Panc1 (cell line): ENCODE results near the gene FAM163A. TPM values are rescaled to one million over a fixed set of nuclear protein-coding genes. Genes with fewer than 3 reads are reported as not detected.

Source experiments
- ATAC-seq: fragments of 200-7000 bp; cut with Tn5 transposase; 2 replicates; pipeline ENCODE4 v1.9.1; 2020; ENCODE audit warnings: mild to moderate bottlenecking, moderate library complexity
- BruUV-seq: library from RNA; stranded (reverse); fragments of 400-500 nt; replicated peaks from 2 replicates; lab custom pipeline; 2021; lab: Mats Ljungman, UMichigan
- CTCF ChIA-PET: fragments of 300-600 bp; sonication (Branson Sonifier 250); formaldehyde crosslinking; loops from one replicate; lab custom pipeline; 2022; ENCODE audit warnings: antibody characterized with exemption; lab: Charles Lee
- POLR2A ChIA-PET: fragments of 300-600 bp; sonication (Branson Sonifier 250); formaldehyde crosslinking; loops from one replicate; lab custom pipeline; 2022; ENCODE audit warnings: antibody characterized with exemption; lab: Charles Lee
- DNase-seq: peaks from one replicate; pipeline ENCODE4 v3.0.0-alpha.2; 2010; ENCODE audit warnings: low read depth, low spot score
- H3K27ac ChIP-seq: 2 replicates; pipeline ENCODE4 v1.5.1; 2011; ENCODE audit warnings: mild to moderate bottlenecking, low read length, inconsistent platforms
- H3K27me3 ChIP-seq: fragments of 200-500 bp; sonication (Bioruptor generic); 2 replicates; pipeline ENCODE4 v1.6.0; 2014; ENCODE audit warnings: low read length, inconsistent platforms; ENCODE audit not compliant: control insufficient read depth, insufficient read depth
- H3K36me3 ChIP-seq: fragments of 200-500 bp; sonication (Bioruptor generic); 2 replicates; pipeline ENCODE4 v1.5.1; 2014; ENCODE audit warnings: inconsistent platforms, mild to moderate bottlenecking, low read length, moderate library complexity; ENCODE audit not compliant: control insufficient read depth, insufficient read depth
- H3K4me1 ChIP-seq: 2 replicates; pipeline ENCODE4 v1.5.1; 2011; ENCODE audit warnings: inconsistent platforms, mild to moderate bottlenecking, low read length, moderate library complexity; ENCODE audit not compliant: control insufficient read depth, insufficient read depth
- H3K4me3 ChIP-seq, 2 experiments: 2 replicates each; pipeline ENCODE4 v1.5.1; 2011 to 2012; ENCODE audit warnings: low read depth in 2 of 2, low read length in 2 of 2, mild to moderate bottlenecking in 2 of 2, inconsistent platforms in 1 of 2, moderate library complexity in 1 of 2
- H3K9me3 ChIP-seq: fragments of 200-500 bp; sonication (Bioruptor generic); 2 replicates; pipeline ENCODE4 v1.5.1; 2014; ENCODE audit warnings: low read depth, mild to moderate bottlenecking, inconsistent platforms, low read length, moderate library complexity; ENCODE audit not compliant: control insufficient read depth, insufficient read depth
- CTCF ChIP-seq: fragments of 450-650 bp; IDR thresholded peaks from 2 replicates; pipeline ENCODE4 v1.5.1; 2017; ENCODE audit warnings: mild to moderate bottlenecking
- POLR2AphosphoS5 ChIP-seq: IDR thresholded peaks from 2 replicates; pipeline ENCODE4 v1.6.1; 2012; ENCODE audit warnings: mild to moderate bottlenecking, low read depth, low read length, moderate library complexity
- REST ChIP-seq, 2 experiments: IDR thresholded peaks; 2 replicates each; pipeline ENCODE4 v1.6.1; 2011 to 2012; ENCODE audit warnings: low read depth in 2 of 2, control low read depth in 1 of 2, low read length in 1 of 2, mild to moderate bottlenecking in 1 of 2, moderate library complexity in 1 of 2; ENCODE audit not compliant: insufficient read depth in 1 of 2
- SIN3A ChIP-seq: IDR thresholded peaks from 2 replicates; pipeline ENCODE4 v1.6.1; 2012; ENCODE audit warnings: low read depth, mild to moderate bottlenecking, low read length, moderate library complexity, borderline replicate concordance; ENCODE audit not compliant: insufficient read depth
- TCF7L2 ChIP-seq: IDR thresholded peaks from 2 replicates; pipeline ENCODE4 v1.6.1; 2011; ENCODE audit warnings: mild to moderate bottlenecking, low read depth, low read length, inconsistent platforms
- in situ Hi-C: cut with HindIII; loops from 2 replicates; pipeline ENCODE4 v1.10.0; 2016; ENCODE audit warnings: low sequenced_read_pairs, low pct_unique_long_range_greater_than_20kb
- intact Hi-C: fragments of 100-400 bp; cut with micrococcal nuclease; formaldehyde crosslinking; loops from one replicate; pipeline ENCODE4 v1.10.0; 2022; ENCODE audit not compliant: unreplicated experiment
- total RNA-seq: library from RNA; stranded (reverse); gene quantifications from one replicate; pipeline ENCODE4 v1.2.1, GENCODE V29; 2021; ENCODE audit not compliant: unreplicated experiment

Gene FAM163A
- total RNA-seq, 1 experiment from 2014 or later: not detected

DNA sequence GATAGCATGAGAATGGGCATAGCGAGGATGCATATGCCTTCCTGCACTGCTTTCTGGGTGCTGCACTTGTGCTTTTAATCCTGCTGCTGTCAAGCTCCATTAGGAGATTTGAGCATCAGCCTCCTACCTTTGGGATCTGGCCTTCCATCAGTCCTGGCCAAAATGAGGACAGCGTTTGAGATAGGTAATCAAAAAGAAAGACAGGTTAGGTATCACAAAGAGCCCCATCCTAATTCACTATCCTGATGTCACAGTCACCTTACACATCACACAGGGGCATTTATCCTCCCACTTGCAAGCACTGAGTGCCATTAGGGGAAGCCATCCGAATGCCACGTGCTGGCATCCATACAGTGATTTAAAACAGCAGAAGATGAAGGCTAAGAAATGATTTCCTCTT lies 13.2 kb upstream of the FAM163A start:
- in situ Hi-C loops (no loop called here), intact Hi-C loops (no loop called here)
- H3K9me3 ChIP-seq: no peaks in the 10 kb centered on the region
- ChIA-PET POLR2A (no interaction called here), CTCF (no interaction called here)
- BruUV-seq: no TSS peak
- H3K27me3 ChIP-seq: peaks cover 11% of the 10 kb centered on the region
- DNase-seq (no peak), ATAC-seq (no peak)
- no peak overlapping the region for H3K4me3 ChIP-seq
- H3K36me3 ChIP-seq: no peaks in the 10 kb centered on the region
- H3K27ac ChIP-seq: no peak overlapping the region
- no peaks in the 10 kb centered on the region for H3K4me1 ChIP-seq
- TF ChIP-seq TCF7L2 (no peak), POLR2AphosphoS5 (no peak), REST (IDR thresholded peaks at IDR 0.05; ENCODE audit: insufficient read depth in 1 of 2, low read depth in 2 of 2, low read length in 1 of 2) (no peak), SIN3A (no peak)

DNA sequence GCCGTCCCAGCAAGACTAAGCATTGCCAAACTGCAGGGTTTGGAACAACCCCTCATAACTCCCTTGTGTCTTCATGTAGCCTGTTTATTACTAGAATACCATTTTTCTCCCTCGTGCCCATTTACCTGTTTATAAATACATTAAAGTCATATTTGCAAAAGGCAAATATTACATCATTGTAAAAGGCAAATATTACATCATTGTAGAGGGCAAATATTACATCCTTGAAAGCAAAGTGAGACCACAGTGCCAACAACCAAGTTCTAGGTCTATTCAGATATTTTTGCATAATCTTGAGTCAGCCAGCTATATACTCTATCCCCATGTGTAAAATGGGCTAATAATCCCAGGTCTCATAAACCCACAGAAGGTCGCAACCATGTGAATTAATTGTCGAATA lies 11.4 kb upstream of the FAM163A start:
- ChIA-PET CTCF (no interaction called here), POLR2A (no interaction called here)
- no peak for TF ChIP-seq POLR2AphosphoS5
- no peak for TF ChIP-seq REST (IDR thresholded peaks at IDR 0.05; ENCODE audit: insufficient read depth in 1 of 2, low read depth in 2 of 2, low read length in 1 of 2)
- TF ChIP-seq SIN3A: no peak
- TF ChIP-seq TCF7L2: no peak
- TF ChIP-seq CTCF: no peak
- Histone ChIP-seq H3K27ac (no peak overlapping the region), H3K4me1 (no peaks in the 10 kb centered on the region), H3K36me3 (no peaks in the 10 kb centered on the region), H3K27me3 (peaks cover 11% of the 10 kb centered on the region), H3K9me3 (no peaks in the 10 kb centered on the region), H3K4me3 (no peak overlapping the region)
- DNase-seq: no peak
- in situ Hi-C loops: no loop called here
- no peak for ATAC-seq
- intact Hi-C loops: no loop called here
- no TSS peak for BruUV-seq
